ENCODE measurements around the gene SH2D1B.

DNA sequence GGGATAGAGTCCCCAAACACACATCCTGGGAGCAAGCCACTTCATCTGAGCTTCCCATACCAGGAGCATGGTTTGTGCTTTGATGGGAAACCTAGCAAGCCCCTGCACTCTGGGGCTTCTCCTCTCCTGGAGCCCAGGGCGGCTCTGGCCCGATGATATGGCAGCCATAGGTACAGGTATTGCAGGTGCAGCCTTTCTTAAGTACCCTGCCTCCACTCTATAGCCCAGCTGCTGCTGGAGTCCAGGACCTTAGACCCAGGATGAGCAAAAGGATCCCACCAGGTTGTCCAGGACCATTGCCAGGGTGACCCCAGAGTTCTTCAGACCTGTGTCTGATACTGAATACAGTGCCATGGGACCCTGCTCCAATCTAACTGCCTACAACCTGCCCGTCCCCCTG lies 26.2 kb downstream of the SH2D1B start:
- TF ChIP-seq, protein P1, sequence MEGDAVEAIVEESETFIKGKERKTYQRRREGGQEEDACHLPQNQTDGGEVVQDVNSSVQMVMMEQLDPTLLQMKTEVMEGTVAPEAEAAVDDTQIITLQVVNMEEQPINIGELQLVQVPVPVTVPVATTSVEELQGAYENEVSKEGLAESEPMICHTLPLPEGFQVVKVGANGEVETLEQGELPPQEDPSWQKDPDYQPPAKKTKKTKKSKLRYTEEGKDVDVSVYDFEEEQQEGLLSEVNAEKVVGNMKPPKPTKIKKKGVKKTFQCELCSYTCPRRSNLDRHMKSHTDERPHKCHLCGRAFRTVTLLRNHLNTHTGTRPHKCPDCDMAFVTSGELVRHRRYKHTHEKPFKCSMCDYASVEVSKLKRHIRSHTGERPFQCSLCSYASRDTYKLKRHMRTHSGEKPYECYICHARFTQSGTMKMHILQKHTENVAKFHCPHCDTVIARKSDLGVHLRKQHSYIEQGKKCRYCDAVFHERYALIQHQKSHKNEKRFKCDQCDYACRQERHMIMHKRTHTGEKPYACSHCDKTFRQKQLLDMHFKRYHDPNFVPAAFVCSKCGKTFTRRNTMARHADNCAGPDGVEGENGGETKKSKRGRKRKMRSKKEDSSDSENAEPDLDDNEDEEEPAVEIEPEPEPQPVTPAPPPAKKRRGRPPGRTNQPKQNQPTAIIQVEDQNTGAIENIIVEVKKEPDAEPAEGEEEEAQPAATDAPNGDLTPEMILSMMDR (IDR thresholded peaks at IDR 0.05 in 2 of 3, conservative IDR thresholded peaks at IDR 0.05 in 1 of 3; ENCODE audit: insufficient read depth in 2 of 3, low read depth in 1 of 3, low read length in 3 of 3) = no peak
- TF ChIP-seq, protein P2, sequence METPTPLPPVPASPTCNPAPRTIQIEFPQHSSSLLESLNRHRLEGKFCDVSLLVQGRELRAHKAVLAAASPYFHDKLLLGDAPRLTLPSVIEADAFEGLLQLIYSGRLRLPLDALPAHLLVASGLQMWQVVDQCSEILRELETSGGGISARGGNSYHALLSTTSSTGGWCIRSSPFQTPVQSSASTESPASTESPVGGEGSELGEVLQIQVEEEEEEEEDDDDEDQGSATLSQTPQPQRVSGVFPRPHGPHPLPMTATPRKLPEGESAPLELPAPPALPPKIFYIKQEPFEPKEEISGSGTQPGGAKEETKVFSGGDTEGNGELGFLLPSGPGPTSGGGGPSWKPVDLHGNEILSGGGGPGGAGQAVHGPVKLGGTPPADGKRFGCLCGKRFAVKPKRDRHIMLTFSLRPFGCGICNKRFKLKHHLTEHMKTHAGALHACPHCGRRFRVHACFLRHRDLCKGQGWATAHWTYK (CRISPR knock-in tag; IDR thresholded peaks at IDR 0.05) = no peak
- no peak for TF ChIP-seq CBX3 (IDR thresholded peaks at IDR 0.05; ENCODE audit: borderline replicate concordance in 1 of 2, low read length in 2 of 2)
- TF ChIP-seq ESRRA (IDR thresholded peaks at IDR 0.05; ENCODE audit: borderline replicate concordance, low read depth) = no peak
- no peak for TF ChIP-seq FUS (optimal IDR thresholded peaks at IDR 0.05; ENCODE audit: low read depth, low read length)
- TF ChIP-seq POLR2B (IDR thresholded peaks at IDR 0.05; ENCODE audit: low read depth, partially characterized antibody) = no peak
- no peak for TF ChIP-seq ZNF224 (CRISPR knock-in tag; IDR thresholded peaks at IDR 0.05)
- no peak for TF ChIP-seq POLR2AphosphoS2 (IDR thresholded peaks at IDR 0.05; ENCODE audit: low read length)
- TF ChIP-seq HNRNPUL1 (IDR thresholded peaks at IDR 0.05; ENCODE audit: low read length) = no peak
- TF ChIP-seq, protein P3, sequence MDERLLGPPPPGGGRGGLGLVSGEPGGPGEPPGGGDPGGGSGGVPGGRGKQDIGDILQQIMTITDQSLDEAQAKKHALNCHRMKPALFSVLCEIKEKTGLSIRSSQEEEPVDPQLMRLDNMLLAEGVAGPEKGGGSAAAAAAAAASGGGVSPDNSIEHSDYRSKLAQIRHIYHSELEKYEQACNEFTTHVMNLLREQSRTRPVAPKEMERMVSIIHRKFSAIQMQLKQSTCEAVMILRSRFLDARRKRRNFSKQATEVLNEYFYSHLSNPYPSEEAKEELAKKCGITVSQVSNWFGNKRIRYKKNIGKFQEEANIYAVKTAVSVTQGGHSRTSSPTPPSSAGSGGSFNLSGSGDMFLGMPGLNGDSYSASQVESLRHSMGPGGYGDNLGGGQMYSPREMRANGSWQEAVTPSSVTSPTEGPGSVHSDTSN (CRISPR knock-in tag; IDR thresholded peaks at IDR 0.05; ENCODE audit: low read depth) = no peak
- TF ChIP-seq, protein P3 (tag; conservative IDR thresholded peaks at IDR 0.05; ENCODE audit: low read depth) = no peak
- no peak for TF ChIP-seq HMG20B (CRISPR knock-in tag; IDR thresholded peaks at IDR 0.05)
- TF ChIP-seq ZNF586 (CRISPR knock-in tag; conservative IDR thresholded peaks at IDR 0.05) = no peak
- no peak for TF ChIP-seq ZNF253 (CRISPR knock-in tag; conservative IDR thresholded peaks at IDR 0.05)
- no peak for TF ChIP-seq MEIS2 (IDR thresholded peaks at IDR 0.05; ENCODE audit: partially characterized antibody)
